Measurements from ENCODE around the gene COL6A1. TPM values are rescaled to one million over a fixed set of nuclear protein-coding genes. Genes with fewer than 3 reads are reported as not detected.

The COL6A1 gene
- total RNA-seq, 3 donors from 2014 or later: 2.8 to 3.6 (median 3.0) TPM

DNA sequence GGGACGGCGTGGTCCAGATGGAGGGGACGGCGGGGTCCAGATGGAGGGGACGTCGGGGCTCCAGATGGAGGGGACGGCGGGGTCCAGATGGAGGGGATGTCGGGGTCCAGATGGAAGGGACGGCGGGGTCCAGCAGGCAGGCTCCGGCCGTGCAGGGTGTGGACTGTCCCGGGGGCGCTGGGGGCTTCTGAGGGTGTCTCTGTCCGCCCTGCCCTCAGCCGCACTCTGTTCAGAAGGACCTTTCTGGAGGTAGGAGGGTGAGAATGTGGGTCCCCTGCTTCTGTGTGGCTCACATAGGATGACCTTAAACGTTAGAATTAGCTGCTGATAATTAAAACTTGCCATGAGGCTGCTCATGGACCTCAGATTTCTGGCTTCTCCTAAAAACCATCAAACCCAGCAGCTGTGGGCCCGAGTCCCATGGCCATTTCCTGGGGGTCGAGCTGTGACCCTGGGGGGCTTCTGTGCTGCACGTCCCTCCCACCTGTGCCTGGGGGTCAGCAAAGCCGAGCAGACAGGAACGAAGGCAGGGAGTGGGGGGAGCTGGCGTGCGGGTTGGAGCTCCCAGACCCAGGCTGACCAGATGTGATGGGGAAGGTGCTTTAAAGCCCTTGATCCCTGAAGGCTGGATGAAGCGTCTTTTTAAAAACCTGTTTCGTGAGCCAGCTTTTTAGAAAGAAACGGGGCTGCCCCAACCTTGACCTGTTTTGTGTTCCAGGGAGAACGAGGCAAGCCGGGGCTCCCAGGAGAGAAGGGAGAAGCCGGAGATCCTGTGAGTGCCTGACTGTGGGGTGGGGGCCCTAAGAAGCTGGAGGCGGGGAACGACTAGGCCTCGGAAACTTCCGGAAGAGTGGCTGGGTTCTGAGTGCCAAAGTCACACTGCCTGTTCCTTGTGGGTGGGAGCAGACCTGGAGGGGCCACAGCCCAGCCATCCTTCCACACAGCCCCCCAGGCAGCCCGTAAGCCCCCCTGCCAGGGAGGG, 7.1 kb downstream of the COL6A1 start:
- H3K4me1 Mint-ChIP-seq (ENCODE audit: low read depth): no peaks in the 10 kb centered on the region
- DNase-seq (no peak), ATAC-seq (no peak)
- H3K9me3 Mint-ChIP-seq: no peaks in the 10 kb centered on the region
- no peaks in the 10 kb centered on the region for H3K36me3 Mint-ChIP-seq (ENCODE audit: insufficient read depth)
- no peaks in the 10 kb centered on the region for H3K27me3 Mint-ChIP-seq (ENCODE audit: low read depth)
- H3K4me3 Mint-ChIP-seq: no peak overlapping the region

DNA sequence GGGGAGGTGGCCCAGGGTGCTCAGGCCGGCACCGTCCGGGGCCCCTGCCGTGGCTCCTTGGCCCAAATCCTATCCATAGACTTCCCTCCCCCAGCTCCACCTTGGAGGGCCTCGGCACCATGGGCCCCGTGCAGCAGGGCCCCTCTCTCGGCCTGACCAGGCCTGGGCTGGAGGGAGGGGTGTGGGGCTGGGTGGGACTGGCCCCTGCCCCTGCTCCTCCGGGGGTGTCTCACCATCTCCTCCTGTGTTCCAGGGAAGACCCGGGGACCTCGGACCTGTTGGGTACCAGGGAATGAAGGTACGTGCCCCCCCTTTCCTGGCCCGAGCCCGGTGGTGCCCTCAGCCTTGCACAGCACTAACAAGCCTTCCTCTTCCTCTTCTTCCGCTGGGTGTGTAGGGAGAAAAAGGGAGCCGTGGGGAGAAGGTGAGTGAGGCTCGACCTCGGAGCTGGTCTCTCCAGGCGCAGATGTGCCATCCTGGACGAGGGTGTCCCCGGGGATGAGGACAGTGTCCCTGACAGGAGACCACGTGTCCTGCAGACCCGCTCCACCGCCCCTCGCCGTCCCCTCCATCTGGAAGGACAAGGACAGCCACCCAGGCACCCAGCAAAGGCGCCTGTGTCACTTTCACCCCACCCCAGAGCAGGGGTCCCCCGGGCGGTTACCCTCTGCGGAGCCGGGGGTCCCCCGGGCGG, 7.9 kb downstream of the COL6A1 start:
- ATAC-seq: no peak
- no peaks in the 10 kb centered on the region for H3K9me3 Mint-ChIP-seq
- no peak overlapping the region for H3K4me3 Mint-ChIP-seq
- DNase-seq: peak; percentile 3
- no peaks in the 10 kb centered on the region for H3K36me3 Mint-ChIP-seq (ENCODE audit: insufficient read depth)
- H3K27me3 Mint-ChIP-seq (ENCODE audit: low read depth): no peaks in the 10 kb centered on the region
- H3K4me1 Mint-ChIP-seq (ENCODE audit: low read depth): no peaks in the 10 kb centered on the region

DNA sequence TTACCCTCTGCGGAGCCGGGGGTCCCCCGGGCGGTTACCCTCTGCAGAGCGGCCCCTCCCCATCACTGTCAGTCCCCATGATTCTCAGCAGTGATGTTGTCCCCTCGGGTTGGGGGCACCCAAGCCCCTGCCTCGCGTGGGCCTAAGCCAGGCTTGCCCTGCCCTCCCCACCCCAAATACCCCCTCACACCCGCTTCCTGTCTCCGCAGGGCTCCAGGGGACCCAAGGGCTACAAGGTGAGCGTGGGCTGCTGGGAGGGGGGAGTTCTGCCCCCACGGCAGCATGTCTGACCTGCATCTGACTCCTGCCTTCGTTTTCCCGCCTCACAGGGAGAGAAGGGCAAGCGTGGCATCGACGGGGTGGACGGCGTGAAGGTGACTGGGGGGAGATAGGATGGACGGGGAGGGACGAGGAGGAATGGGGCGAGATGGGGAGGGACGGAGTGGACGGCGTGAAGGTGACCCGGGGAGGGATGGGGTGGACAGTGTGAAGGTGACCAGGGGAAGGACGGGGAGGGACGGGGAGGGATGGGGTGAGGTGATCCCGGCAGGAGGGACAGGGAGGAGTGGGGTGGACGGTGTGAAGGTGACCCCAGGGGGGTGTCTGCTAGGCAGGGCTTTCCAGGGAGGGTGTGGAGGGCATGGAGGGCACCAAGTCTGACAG, 8.6 kb downstream of the COL6A1 start:
- Mint-ChIP-seq H3K9me3 (no peaks in the 10 kb centered on the region), H3K36me3 (ENCODE audit: insufficient read depth) (no peaks in the 10 kb centered on the region)
- ATAC-seq: no peak

DNA sequence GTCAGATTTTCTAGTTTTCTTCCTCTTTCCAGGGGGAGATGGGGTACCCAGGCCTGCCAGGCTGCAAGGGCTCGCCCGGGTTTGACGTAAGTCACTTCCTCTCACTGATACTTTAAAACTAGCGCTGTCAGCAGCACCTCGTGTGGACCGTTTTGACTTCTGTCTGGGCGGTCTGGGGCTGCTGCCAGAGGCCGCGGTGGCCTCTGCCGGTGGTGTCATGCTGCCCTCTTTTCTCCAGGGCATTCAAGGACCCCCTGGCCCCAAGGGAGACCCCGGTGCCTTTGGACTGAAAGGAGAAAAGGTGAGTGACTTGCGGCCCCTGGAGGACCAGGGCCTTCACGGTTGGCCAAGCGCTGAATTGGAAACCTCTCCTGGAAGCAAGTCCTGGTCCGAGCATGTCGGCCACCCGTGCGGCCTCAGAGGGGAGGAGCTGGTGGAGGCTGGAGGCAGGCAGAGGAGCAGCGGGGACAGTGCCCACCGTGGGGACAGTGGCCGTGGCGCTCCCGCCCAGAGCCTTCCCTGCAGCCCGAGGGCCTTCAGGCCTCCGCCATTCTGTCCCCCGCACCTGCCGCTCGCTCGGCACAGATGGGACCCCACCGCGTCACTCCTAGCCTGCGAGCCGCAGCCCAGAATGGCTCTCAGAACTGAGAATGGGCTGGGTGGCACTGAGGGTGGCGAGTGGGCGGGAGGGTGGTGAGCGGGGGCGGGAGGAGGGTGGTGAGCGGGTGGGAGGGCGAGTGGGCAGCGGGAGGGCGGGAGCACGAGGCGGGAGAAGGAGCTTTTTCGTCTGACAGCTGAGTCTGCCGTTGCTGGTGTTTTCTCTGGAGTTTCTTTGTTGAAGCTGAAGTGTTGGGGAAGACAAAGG, 9.4 kb downstream of the COL6A1 start:
- no peaks in the 10 kb centered on the region for H3K27me3 Mint-ChIP-seq (ENCODE audit: low read depth)
- no peaks in the 10 kb centered on the region for H3K36me3 Mint-ChIP-seq (ENCODE audit: insufficient read depth)
- ATAC-seq: no peak
- H3K4me1 Mint-ChIP-seq (ENCODE audit: low read depth): no peaks in the 10 kb centered on the region
- no peaks in the 10 kb centered on the region for H3K9me3 Mint-ChIP-seq
- no peak overlapping the region for H3K4me3 Mint-ChIP-seq
- peak; percentile 3 for DNase-seq

More for the DNA sequence above, 8.6 kb downstream of the COL6A1 start:
- Mint-ChIP-seq H3K4me3 (no peak overlapping the region), H3K4me1 (ENCODE audit: low read depth) (no peaks in the 10 kb centered on the region), H3K27me3 (ENCODE audit: low read depth) (no peaks in the 10 kb centered on the region)
- peak; percentile 2 for DNase-seq

DNA sequence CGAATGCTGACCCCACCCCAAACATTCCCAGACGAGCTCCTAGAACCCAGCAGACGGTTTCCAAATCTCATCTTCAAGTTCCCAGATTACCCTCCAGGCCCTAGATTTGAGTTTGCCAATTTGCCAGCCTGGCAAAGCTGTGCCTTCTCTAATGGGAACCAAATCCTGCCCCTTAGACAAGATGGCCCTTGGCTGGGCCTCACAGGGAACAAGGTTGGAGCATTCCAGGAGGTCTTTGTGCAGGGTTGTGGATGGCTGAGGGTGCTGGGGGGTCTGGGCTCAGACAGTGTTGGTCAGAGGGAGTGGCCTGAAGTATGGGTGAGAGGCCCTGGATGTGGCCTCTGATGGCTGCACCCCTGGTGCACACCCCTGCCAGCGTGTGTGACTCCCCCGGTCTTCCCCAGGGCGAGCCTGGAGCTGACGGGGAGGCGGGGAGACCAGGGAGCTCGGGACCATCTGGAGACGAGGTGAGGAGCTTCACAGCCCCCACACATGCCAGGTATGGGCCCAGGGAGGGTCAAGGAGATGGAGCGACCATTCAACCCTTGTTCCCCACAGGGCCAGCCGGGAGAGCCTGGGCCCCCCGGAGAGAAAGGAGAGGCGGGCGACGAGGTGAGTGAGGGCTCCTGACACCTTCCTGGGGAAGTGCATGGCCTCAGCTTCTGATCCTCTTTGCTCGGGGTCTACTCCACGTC, 10.2 kb downstream of the COL6A1 start:
- no peaks in the 10 kb centered on the region for H3K4me1 Mint-ChIP-seq (ENCODE audit: low read depth)
- no peak for ATAC-seq
- H3K27me3 Mint-ChIP-seq (ENCODE audit: low read depth): no peaks in the 10 kb centered on the region
- H3K4me3 Mint-ChIP-seq: no peak overlapping the region
- DNase-seq: peak; percentile 2
- H3K36me3 Mint-ChIP-seq (ENCODE audit: insufficient read depth): no peaks in the 10 kb centered on the region
- H3K9me3 Mint-ChIP-seq: no peaks in the 10 kb centered on the region

DNA sequence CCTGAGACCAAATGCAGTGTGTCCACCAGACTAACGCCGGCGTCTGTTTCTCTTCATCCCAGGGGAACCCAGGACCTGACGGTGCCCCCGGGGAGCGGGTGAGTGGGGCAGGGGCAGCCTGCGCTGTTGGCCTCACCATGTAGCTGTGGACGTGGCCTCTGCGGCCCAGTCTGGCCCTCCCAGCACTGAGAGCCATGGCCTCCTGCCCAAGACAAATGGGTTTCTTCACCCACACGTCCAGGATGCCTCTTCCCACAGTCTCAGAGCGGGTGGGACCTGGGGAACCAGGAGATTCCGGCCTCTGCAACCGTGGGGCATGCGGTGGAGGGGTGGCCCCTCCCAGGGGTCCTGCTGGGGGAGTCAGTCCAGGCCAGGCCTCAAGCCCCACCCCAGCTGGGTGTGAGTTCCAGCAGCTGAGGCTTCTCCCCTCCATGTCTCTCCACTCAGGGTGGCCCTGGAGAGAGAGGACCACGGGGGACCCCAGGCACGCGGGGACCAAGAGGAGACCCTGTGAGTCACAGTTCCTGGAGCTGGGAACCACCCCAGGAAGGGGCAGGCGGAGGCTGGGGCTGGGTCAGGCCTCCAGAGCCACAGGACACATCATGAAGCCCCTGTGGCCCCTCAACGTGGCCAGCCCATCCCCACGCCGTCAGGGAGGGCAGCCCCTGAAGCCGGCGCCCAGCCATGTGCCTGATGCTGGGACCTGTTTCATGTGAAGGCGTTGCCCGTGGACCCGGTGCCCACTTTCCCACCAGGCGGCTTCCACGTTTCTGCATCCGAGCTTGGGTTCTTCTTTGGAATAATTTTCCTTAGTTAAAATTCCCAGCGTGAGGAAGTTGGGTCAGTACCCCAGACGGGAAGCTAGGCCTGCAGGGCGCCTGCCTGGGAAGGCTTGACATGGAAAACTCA, 11.0 kb downstream of the COL6A1 start:
- Mint-ChIP-seq H3K36me3 (ENCODE audit: insufficient read depth) (no peaks in the 10 kb centered on the region), H3K9me3 (no peaks in the 10 kb centered on the region), H3K27me3 (ENCODE audit: low read depth) (no peaks in the 10 kb centered on the region), H3K4me1 (ENCODE audit: low read depth) (no peaks in the 10 kb centered on the region), H3K4me3 (no peak overlapping the region)
- DNase-seq: peak; percentile 4
- no peak for ATAC-seq

DNA sequence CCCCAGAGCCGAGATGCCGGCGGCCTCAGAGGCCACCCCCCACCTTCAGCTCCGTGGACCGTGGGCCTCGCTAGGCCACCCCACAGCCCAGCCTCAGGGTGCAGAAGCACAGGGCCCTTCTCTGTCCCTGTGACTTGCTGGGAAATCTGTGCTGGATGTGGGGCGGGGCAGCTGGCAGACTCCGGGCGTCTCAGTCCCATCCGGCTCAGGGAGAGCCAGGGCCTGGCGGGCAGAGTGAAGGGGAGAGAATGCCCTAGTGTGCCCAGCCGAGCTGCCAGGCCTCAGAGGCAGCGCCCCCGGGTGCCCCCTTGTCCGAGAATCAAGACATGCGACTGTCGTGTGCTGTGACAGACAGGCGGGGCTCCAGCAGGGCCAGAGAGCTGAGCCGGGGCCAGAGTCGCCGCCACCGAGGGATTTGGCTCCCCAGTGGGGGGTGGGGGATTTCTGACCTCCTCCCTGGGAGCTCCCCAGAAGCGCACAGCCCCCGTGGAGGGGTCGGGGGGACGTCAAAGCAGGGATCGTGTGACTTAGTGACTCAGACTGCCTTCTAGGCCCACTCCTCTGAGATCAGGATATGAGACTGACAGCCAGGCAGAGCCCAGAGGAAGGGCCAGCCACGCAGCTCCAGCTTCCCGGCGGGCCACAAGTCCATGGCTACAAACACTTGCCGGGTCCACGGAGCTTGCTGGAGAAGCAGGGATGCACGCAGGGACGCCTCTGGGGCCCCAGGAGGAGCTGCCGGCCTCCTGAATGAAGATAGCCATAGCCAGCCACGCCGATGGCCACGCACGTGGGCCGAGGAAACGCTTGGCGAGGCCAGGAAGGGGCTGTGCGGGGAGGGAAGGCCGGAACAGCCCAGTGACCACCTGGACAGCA, 11.9 kb downstream of the COL6A1 start:
- Mint-ChIP-seq H3K4me3 (no peak overlapping the region), H3K27me3 (ENCODE audit: low read depth) (no peaks in the 10 kb centered on the region), H3K4me1 (ENCODE audit: low read depth) (no peaks in the 10 kb centered on the region), H3K9me3 (no peaks in the 10 kb centered on the region), H3K36me3 (ENCODE audit: insufficient read depth) (no peaks in the 10 kb centered on the region)
- ATAC-seq (no peak), DNase-seq (no peak)

DNA sequence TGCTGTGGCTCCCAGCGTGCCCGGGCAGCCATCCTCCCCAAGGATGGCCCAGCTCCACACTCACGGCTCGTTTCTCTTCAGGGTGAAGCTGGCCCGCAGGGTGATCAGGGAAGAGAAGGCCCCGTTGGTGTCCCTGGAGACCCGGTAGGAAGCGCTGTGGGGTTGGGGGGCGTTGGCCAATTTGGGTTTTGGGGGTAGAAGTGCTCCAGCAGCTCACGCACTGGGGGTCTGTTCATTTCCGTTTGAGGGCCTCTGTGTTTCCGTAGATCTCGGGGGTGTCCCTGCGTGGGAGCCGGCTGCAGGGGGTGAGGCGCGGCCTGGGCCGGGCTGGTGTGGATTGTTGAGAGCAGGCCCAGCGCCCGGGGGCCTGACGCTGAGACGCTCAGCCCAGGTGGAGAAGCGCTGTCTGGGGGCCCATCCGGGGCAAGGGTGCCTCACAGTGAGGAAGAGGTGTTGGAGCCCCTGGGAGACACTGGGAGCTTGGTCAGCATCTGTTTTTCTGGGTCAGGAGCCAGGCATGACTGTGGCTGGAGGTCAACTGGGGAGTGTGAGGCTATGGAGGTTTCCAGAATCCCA, 12.6 kb downstream of the COL6A1 start:
- DNase-seq (peak; percentile 2), ATAC-seq (no peak)
- Mint-ChIP-seq H3K4me1 (ENCODE audit: low read depth) (no peaks in the 10 kb centered on the region), H3K36me3 (ENCODE audit: insufficient read depth) (no peaks in the 10 kb centered on the region), H3K27me3 (ENCODE audit: low read depth) (no peaks in the 10 kb centered on the region), H3K4me3 (no peak overlapping the region), H3K9me3 (no peaks in the 10 kb centered on the region)

DNA sequence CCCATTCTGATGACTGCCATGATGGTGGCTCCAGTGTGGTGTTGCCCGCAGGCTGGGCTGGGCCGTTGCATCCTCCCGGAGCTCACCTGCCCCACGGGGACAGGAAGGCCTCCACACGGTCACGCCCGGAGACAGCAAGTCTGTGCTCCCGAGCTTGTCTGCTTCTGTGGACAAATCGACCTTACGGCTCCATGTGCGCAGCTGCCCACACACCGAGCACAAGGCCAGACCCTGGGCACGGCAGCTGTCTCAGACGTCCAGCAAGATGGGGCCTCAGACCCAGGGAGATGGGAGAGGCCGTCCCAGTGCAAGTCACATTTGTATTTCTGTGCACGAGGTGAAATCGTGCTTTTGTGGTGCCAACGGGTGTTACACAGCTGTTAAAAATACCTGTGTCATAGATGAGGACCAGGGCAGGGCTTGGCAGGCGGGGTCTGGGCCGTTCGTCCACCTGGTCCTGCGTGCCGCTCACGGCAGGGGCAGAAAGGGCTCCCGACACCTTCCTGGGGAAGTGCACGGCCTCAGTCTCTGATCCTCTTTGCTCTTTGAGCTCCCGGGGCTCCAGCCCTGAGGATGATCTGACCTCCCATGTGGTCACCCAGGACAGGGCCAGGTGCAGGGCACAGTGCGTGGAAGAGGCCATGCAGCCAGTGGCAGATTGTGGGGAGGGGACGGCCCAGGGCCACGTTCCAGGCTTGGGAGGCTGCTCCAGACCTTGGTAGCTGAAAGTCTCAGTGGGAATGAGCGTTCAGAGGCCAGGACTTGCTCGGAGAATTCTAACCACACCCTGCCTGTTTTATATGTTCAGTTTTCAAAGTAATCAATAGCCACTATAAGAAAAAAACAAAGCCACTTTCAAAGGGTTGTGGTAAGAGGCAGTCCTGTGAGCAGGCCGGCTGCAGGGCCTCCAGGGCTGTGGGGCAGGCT, 13.5 kb downstream of the COL6A1 start:
- no peaks in the 10 kb centered on the region for H3K9me3 Mint-ChIP-seq
- H3K36me3 Mint-ChIP-seq (ENCODE audit: insufficient read depth): no peaks in the 10 kb centered on the region
- H3K4me1 Mint-ChIP-seq (ENCODE audit: low read depth): no peaks in the 10 kb centered on the region
- no peak for ATAC-seq
- no peaks in the 10 kb centered on the region for H3K27me3 Mint-ChIP-seq (ENCODE audit: low read depth)
- H3K4me3 Mint-ChIP-seq: no peak overlapping the region
- DNase-seq: no peak

DNA sequence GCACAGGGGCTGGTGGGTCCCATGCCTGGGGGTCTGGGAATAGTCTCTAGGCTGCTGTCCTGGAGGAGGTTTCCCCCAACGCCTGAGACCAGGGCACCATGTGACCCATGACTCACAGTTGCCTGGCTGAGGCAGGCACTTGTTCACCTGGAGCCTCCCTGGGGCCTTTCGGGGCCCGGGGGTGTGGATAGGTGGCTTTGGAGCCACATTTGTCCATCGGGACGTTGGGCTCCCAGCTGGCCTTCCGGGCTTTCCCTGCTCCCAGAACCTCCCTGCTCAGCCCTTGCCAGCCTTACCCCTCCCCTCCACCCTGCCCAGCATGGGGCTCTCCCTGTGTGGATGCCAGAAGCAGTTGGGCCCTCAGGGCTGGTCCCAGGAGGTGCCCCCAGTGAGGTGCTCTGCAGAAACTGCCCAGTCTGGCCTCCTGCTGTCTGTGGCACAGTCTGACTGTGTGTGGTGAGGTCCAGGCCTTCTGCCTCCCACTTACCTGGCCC, 14.2 kb downstream of the COL6A1 start:
- Mint-ChIP-seq H3K27me3 (ENCODE audit: low read depth) (no peaks in the 10 kb centered on the region), H3K4me3 (no peak overlapping the region), H3K4me1 (ENCODE audit: low read depth) (no peaks in the 10 kb centered on the region), H3K9me3 (no peaks in the 10 kb centered on the region), H3K36me3 (ENCODE audit: insufficient read depth) (no peaks in the 10 kb centered on the region)
- ATAC-seq: peak in 1 of 2 donors; percentile 32
- peak; percentile 5 for DNase-seq
